ENCODE measurements around the gene WNT7B.

The WNT7B gene

DNA sequence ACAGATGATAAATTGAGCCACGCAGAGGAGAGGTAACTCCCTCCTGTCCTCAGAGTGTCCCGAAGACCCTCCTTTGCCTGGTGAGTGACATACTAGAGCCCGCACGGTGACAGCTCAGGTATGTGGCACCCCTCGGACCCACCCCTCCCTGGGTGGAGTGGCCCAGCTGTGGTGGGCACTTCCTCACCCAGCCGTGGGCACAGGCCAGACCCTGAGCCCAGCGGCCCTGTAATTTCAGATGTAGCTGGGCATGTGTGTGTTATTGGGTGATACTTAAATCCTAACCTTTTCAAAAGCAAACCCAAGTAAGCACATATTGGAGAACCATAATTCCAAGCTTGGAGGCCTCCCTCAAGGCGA lies 93.2 kb downstream of the WNT7B start:
- TF ChIP-seq CTCF (conservative IDR thresholded peaks at IDR 0.05; ENCODE audit: low read depth, low read length) = no peak
- H3K4me2 ChIP-seq = no peak overlapping the region
- H3K4me1 ChIP-seq (ENCODE audit: low read depth, poor library complexity, severe bottlenecking) = no peaks in the 10 kb centered on the region
- H3K27me3 ChIP-seq (ENCODE audit: insufficient read depth, low read depth) = peaks cover 53% of the 10 kb centered on the region
- H4K20me1 ChIP-seq (ENCODE audit: insufficient read depth) = no peaks in the 10 kb centered on the region
- no peak overlapping the region for H3K27ac ChIP-seq
- H3K4me3 ChIP-seq (IDR thresholded peaks at IDR 0.05; ENCODE audit: insufficient read depth, low read depth, low read length) = no peak overlapping the region
- no peak overlapping the region for H3K9ac ChIP-seq
- no peaks in the 10 kb centered on the region for H3K79me2 ChIP-seq (ENCODE audit: insufficient read depth, low read depth)
- no peaks in the 10 kb centered on the region for H3K36me3 ChIP-seq (ENCODE audit: insufficient read depth)
- H2AFZ ChIP-seq (ENCODE audit: low read depth) = no peak overlapping the region

GRCh38 chr22:45882881-45883810 lies 93.8 kb downstream of the WNT7B start:
- H3K27ac ChIP-seq = no peak overlapping the region
- H4K20me1 ChIP-seq (ENCODE audit: insufficient read depth) = no peaks in the 10 kb centered on the region
- peaks cover 58% of the 10 kb centered on the region for H3K27me3 ChIP-seq (ENCODE audit: insufficient read depth, low read depth)
- no peak overlapping the region for H3K4me3 ChIP-seq (IDR thresholded peaks at IDR 0.05; ENCODE audit: insufficient read depth, low read depth, low read length)
- H3K4me1 ChIP-seq (ENCODE audit: low read depth, poor library complexity, severe bottlenecking) = no peaks in the 10 kb centered on the region
- no peak for TF ChIP-seq CTCF (conservative IDR thresholded peaks at IDR 0.05; ENCODE audit: low read depth, low read length)
- H2AFZ ChIP-seq (ENCODE audit: low read depth) = no peak overlapping the region
- H3K79me2 ChIP-seq (ENCODE audit: insufficient read depth, low read depth) = no peaks in the 10 kb centered on the region
- no peak overlapping the region for H3K9ac ChIP-seq
- no peaks in the 10 kb centered on the region for H3K36me3 ChIP-seq (ENCODE audit: insufficient read depth)
- H3K4me2 ChIP-seq = no peak overlapping the region

GRCh38 chr22:45881524-45881875 lies 95.5 kb downstream of the WNT7B start:
- Histone ChIP-seq H3K4me2 (no peak overlapping the region), H3K9ac (no peak overlapping the region), H3K27me3 (ENCODE audit: insufficient read depth, low read depth) (peaks cover 68% of the 10 kb centered on the region), H3K4me3 (IDR thresholded peaks at IDR 0.05; ENCODE audit: insufficient read depth, low read depth, low read length) (no peak overlapping the region), H3K4me1 (ENCODE audit: low read depth, poor library complexity, severe bottlenecking) (no peaks in the 10 kb centered on the region), H4K20me1 (ENCODE audit: insufficient read depth) (no peaks in the 10 kb centered on the region), H3K79me2 (ENCODE audit: insufficient read depth, low read depth) (no peaks in the 10 kb centered on the region), H2AFZ (ENCODE audit: low read depth) (no peak overlapping the region), H3K36me3 (ENCODE audit: insufficient read depth) (no peaks in the 10 kb centered on the region), H3K27ac (no peak overlapping the region)
- TF ChIP-seq CTCF (conservative IDR thresholded peaks at IDR 0.05; ENCODE audit: low read depth, low read length) = no peak

GRCh38 chr22:45880716-45881523 lies 96.0 kb downstream of the WNT7B start:
- no peak overlapping the region for H3K4me2 ChIP-seq
- no peak for TF ChIP-seq CTCF (conservative IDR thresholded peaks at IDR 0.05; ENCODE audit: low read depth, low read length)
- H3K9ac ChIP-seq = no peak overlapping the region
- no peaks in the 10 kb centered on the region for H3K79me2 ChIP-seq (ENCODE audit: insufficient read depth, low read depth)
- H3K36me3 ChIP-seq (ENCODE audit: insufficient read depth) = no peaks in the 10 kb centered on the region
- no peak overlapping the region for H2AFZ ChIP-seq (ENCODE audit: low read depth)
- H3K27ac ChIP-seq = no peak overlapping the region
- H3K4me1 ChIP-seq (ENCODE audit: low read depth, poor library complexity, severe bottlenecking) = no peaks in the 10 kb centered on the region
- no peak overlapping the region for H3K4me3 ChIP-seq (IDR thresholded peaks at IDR 0.05; ENCODE audit: insufficient read depth, low read depth, low read length)
- peaks cover 71% of the 10 kb centered on the region for H3K27me3 ChIP-seq (ENCODE audit: insufficient read depth, low read depth)
- H4K20me1 ChIP-seq (ENCODE audit: insufficient read depth) = no peaks in the 10 kb centered on the region
